Astrocyte of the hippocampus (primary cell): ENCODE measurements around the gene MYO18B.
"Not testable (repeated sequence)": the region's sequence is repeated elsewhere in the genome, so short reads cannot be mapped to it uniquely, and the experiment has no call there.

Experiments used
- DNase-seq: peaks from one replicate; pipeline ENCODE4 v3.0.0; 2011; ENCODE audit warnings: low read depth, low spot score

The MYO18B gene

GRCh38 chr22:25741692-25742626 is at the start of gene MYO18B:
MYO18B (plus strand) TSS chr22:25742188; CDS start chr22:25761093, 18,905 bp downstream.
- DNase-seq, result no peak

- no peak for DNase-seq
These were observed 49.4 kb upstream of the MYO18B start for GRCh38 chr22:25692397-25693267.

GRCh38 chr22:25693268-25693565 is 48.8 kb upstream of the MYO18B start:
- no peak for DNase-seq

DNA sequence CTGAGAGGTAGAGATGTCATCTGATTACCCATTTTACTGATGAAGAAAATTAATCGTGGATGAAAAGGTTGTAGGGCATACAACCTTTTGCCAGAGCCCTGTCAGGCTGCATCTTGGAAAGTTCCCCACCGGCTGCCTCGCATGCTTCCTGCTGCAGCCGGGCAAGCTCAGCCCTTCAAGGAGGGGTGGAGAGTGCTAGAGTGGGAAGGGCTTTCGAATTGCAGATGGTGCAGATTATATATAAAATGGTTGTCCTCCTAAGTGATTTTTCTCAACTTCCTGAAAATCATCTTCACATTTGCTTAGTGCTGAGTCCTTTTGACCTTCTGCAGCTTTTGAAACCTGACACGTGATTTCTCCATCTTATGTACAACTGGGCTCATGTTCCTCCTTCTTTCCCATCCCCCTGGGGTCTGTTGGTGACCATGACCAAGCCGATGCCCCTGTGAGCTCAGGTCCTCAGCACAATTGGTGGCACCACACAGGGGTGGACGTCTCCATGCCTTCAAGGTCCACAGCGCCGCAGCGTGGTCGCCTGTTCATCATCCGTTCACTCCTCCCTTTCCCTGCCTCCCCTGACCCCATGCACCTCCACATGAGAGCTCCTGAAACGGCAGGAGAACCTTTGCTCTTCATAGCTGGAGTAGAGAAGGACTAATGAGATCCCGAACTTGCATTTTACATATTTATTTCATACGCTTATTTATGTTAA is 47.6 kb upstream of the MYO18B start:
- no peak for DNase-seq

DNA sequence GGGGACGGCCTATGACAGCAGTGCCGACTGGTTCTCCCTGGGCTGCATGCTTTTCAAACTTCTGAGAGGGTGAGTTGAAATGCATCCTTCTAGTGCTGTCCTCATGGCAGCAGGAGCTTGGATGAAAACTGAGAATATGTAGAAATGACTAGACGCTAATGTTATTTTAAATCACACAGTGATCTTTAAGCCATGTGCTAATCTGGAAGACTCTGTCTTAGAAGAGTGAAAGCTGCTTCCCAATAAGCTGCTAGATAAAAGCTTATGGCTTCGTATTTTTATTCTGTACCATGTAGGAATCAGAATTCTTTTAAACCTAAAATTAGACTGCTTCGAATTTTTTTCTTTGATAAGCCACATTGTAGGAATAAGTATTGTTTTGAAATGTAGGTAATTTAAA is 46.8 kb upstream of the MYO18B start:
- DNase-seq, result no peak

DNA sequence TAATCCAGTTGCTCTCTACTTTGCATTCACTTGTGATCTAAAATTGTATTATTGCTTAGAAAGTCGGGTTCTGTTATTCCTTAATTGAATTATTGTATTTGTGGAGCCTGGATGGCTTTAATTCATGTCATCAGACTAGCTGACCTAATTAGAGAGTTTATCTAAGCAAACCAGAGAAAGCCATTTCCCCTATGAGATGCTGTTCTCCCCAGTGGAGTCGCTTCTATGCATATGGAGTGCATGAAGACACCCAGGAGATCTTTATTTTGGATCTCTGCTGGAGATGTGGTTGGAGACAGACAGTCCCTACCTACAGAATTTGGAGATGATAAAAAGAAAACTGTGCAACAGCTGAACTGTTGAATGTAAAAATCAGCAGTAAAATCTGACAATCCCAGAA is 45.2 kb upstream of the MYO18B start:
- no peak for DNase-seq

- peak; percentile 41 for DNase-seq
These were observed 44.8 kb upstream of the MYO18B start for GRCh38 chr22:25697181-25697664.

DNA sequence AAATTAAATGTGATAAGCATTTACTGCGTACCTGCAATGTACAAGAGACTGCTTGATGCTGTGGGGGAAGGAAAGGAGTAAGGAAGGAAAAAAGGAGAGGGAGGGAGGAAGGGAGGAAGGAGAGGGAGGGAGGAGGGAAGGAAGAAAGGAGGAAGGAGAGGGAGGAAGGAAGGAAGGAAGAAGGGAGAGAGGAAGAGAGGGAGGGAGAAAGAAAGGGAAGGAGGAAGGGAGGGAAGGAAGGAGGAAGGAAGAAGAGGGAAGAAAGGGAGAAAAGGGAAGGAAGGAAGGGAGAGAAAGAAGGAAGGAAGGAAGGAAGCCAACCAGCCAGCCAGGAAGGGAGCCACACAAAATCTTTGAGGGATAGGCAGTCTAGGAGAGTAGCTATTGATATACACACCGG is 44.0 kb upstream of the MYO18B start:
- DNase-seq, result no peak

GRCh38 chr22:25698461-25698860 is 43.5 kb upstream of the MYO18B start:
- no peak for DNase-seq

- no peak for DNase-seq
These were observed 43.0 kb upstream of the MYO18B start for GRCh38 chr22:25698978-25699377.

DNA sequence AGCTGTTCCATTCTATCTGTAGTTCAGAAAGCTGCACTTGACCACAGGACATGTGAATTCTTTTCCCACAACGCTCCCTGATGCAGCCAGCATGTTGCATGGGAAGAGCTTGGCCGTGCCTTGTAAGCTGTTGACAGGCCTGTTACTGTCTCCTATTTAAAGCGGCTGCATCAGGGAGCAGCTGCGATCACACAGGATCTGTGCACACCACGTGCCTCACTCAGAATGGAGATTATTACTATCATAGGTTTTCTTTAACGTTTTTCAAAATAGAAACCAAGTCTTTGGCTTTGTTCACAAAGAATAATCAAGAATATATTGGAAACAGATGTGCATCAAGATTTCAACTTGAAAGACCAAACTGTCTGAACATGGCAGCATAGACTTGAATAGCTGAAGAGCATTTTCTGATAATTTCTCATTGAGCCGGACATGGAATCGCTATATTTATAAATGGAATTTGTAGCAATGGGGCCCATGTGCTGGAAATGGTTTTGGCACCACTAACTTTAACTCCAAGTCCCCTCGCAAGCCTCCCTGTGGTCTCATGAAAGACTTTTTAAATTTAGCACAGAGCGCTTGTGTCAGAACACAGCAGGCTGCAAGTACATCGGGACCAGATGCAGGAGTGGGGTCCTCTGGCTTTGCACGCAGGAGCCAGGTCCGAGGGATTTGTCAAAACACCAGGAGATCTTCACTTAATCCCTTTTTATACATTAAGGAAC is 40.8 kb upstream of the MYO18B start:
- no peak for DNase-seq

- peak; percentile 28 for DNase-seq
These were observed 39.9 kb upstream of the MYO18B start for GRCh38 chr22:25702040-25702439.

- DNase-seq, result no peak
These were observed 39.3 kb upstream of the MYO18B start for GRCh38 chr22:25702571-25703167.

DNA sequence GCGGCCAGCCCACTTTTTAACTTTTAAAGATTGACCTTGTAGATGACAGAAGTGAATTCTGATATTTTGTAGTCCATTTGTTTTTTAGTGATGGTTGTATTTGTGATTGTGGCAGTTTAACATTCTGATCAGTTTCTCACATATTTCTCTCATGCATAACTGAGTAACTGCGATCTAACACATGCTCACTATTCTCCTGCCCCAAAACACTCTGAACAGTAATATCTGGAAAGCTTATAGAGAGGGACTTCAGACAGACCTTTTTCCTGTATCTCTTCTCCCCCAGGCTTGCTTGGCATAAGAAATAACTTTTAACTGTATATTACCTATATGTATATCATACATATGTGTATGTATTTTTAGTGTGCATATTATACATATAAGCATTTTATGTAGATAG is 37.3 kb upstream of the MYO18B start:
- no peak for DNase-seq

DNA sequence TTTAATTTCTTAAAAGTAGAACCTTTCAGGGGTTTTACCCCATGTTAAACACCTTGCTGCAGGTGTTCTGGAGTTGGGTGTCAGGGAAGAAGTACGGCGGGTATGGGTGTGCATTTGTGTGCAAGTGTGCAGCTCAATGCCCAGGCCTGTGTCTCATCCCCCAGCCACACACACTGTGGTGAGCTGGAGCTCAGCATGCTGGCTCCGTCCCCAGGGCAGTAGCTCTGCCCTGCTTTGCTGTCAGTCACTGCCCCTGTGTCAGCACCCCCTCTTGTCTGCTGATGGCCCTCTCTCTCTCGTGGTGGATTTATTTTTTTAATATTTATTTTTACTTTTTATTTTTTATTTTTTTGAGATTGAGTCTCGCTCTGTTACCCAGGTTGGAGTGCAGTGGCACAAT is 35.8 kb upstream of the MYO18B start:
- DNase-seq, result no peak

GRCh38 chr22:25708430-25708829 is 33.6 kb upstream of the MYO18B start:
- not testable (repeated sequence) for DNase-seq

DNA sequence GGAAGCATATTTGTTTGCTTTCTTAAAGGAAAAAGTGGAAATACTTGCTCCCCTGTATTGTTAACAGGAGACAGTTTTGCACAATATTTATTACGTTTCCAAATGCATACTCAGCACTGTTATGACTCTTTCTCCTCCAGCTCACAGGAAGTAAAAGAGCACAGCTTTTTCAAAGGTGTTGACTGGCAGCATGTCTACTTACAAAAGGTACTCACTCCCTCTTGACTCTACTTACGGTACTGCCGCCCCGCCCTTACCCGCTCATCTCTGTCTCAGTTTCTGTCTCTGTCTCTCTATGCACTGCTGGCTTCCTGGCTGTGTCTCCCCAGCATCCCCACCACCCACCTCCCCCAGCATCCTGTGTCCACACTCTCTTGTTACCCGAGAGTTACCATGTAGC is 32.2 kb upstream of the MYO18B start:
- no peak for DNase-seq

- no peak for DNase-seq
These were observed 31.5 kb upstream of the MYO18B start for GRCh38 chr22:25710501-25710900.

GRCh38 chr22:25711491-25711890 is 30.5 kb upstream of the MYO18B start:
- no peak for DNase-seq

- no peak for DNase-seq
These were observed 29.2 kb upstream of the MYO18B start for GRCh38 chr22:25712661-25713400.
